ENCODE results near the gene ZBTB42.

DNA sequence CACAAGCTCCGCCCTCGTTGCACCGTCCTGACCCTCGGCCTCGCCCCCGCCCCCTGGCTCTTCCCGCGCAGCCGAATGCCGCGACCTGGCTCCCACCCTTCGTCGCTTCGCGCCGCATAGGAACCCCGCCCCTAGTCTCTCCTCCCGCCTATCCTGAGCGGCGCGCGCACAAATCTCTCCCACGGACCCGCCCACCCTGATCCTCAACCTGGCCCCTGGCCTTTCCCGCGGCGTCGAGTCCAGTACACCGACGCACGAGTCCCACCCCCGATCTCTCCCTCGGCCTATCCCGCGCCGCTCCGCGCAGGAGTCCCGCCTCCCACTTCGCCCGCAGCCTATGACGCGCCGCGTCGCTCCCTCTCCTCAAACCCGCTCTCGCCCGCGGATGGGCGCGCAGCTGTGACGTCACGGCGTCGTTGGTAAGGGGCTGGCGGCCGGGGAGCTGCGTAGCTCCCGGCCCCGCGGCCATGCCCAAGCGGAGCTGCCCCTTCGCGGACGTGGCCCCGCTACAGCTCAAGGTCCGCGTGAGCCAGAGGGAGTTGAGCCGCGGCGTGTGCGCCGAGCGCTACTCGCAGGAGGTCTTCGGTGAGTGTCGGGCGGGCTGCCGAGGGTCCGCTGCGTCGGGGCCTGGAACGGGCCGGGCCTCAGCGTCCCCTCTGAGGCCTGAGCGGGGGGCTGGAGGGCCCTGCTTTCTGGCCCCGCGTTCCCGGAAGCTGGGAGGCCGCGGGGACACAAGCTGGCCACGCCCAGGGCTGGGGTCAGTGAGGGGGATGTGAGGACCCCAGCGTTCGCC, 48.0 kb upstream of the ZBTB42 start, which contains the start of gene SIVA1:
- TF ChIP-seq CTCF (IDR thresholded peaks at IDR 0.05; ENCODE audit: low read depth, low read length, missing input control) (no peak), JUND (IDR thresholded peaks at IDR 0.05) (peak in 1 of 2 donors; percentile 40), EGR1 (IDR thresholded peaks at IDR 0.05; ENCODE audit: low read depth in 2 of 2) (peak; percentile 78 to 88), TAF1 (conservative IDR thresholded peaks at IDR 0.05) (no peak), FOXA1 (IDR thresholded peaks at IDR 0.05) (no peak), YY1 (IDR thresholded peaks at IDR 0.05) (peak; percentile 79), MAX (IDR thresholded peaks at IDR 0.05) (peak; percentile 65), ZBTB33 (IDR thresholded peaks at IDR 0.05) (peak; percentile 73), RAD21 (IDR thresholded peaks at IDR 0.05) (peak; percentile 22 to 36), SP1 (IDR thresholded peaks at IDR 0.05) (peak; percentile 97)
- TF ChIP-seq, protein P1, sequence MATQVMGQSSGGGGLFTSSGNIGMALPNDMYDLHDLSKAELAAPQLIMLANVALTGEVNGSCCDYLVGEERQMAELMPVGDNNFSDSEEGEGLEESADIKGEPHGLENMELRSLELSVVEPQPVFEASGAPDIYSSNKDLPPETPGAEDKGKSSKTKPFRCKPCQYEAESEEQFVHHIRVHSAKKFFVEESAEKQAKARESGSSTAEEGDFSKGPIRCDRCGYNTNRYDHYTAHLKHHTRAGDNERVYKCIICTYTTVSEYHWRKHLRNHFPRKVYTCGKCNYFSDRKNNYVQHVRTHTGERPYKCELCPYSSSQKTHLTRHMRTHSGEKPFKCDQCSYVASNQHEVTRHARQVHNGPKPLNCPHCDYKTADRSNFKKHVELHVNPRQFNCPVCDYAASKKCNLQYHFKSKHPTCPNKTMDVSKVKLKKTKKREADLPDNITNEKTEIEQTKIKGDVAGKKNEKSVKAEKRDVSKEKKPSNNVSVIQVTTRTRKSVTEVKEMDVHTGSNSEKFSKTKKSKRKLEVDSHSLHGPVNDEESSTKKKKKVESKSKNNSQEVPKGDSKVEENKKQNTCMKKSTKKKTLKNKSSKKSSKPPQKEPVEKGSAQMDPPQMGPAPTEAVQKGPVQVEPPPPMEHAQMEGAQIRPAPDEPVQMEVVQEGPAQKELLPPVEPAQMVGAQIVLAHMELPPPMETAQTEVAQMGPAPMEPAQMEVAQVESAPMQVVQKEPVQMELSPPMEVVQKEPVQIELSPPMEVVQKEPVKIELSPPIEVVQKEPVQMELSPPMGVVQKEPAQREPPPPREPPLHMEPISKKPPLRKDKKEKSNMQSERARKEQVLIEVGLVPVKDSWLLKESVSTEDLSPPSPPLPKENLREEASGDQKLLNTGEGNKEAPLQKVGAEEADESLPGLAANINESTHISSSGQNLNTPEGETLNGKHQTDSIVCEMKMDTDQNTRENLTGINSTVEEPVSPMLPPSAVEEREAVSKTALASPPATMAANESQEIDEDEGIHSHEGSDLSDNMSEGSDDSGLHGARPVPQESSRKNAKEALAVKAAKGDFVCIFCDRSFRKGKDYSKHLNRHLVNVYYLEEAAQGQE (IDR thresholded peaks at IDR 0.05) = peak; percentile 43

All from liver (tissue), 3 donors.